ENCODE results near the gene C12orf54.

Gene C12orf54

DNA sequence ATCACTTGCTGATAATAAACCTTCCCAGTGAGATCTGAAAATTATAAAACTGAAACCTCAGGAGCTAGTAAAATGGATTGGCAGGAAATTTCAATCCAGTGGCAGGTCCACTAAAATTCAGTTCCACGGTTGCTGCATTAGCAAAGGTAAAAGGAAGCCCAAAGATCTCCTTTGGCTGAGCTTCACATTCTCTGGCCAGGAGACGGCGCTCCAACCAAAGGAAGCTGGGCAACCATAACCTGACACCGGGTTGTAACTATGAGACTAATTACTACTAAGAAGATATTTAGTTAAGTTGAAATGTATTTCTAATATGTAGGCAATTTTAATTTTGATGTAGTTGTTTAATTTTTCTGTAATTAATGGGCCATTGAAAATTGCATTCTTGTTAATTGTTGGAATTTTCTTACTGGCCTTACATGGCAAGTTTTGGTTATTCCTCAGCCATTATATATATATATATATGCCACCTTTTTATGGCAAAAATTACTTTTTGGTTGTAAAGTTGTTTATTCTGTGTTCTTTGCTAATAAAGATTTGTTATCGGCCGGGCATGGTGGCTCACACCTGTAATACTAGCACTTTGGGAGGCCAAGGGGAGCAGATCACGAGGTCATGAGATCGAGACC, 60.1 kb downstream of the C12orf54 start:
- TF ChIP-seq, protein P1, sequence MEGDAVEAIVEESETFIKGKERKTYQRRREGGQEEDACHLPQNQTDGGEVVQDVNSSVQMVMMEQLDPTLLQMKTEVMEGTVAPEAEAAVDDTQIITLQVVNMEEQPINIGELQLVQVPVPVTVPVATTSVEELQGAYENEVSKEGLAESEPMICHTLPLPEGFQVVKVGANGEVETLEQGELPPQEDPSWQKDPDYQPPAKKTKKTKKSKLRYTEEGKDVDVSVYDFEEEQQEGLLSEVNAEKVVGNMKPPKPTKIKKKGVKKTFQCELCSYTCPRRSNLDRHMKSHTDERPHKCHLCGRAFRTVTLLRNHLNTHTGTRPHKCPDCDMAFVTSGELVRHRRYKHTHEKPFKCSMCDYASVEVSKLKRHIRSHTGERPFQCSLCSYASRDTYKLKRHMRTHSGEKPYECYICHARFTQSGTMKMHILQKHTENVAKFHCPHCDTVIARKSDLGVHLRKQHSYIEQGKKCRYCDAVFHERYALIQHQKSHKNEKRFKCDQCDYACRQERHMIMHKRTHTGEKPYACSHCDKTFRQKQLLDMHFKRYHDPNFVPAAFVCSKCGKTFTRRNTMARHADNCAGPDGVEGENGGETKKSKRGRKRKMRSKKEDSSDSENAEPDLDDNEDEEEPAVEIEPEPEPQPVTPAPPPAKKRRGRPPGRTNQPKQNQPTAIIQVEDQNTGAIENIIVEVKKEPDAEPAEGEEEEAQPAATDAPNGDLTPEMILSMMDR (IDR thresholded peaks at IDR 0.05), result peak; percentile 99
- TF ChIP-seq ZFX (IDR thresholded peaks at IDR 0.05; ENCODE audit: borderline replicate concordance), result no peak
- H3K27ac ChIP-seq, result no peak overlapping the region

- TF ChIP-seq, protein P1 (IDR thresholded peaks at IDR 0.05), result no peak
- TF ChIP-seq ZFX (IDR thresholded peaks at IDR 0.05; ENCODE audit: borderline replicate concordance), result no peak
Measured at GRCh38 chr12:48545833-48546469, 63.7 kb downstream of the C12orf54 start.

More at GRCh38 chr12:48545833-48546469, 63.7 kb downstream of the C12orf54 start:
- no peak overlapping the region for H3K27ac ChIP-seq

All from 22Rv1 (cell line).